Mesothelial cell of epicardium (in vitro differentiated cells): ENCODE data around the gene CCR7. TPM values are rescaled to one million over a fixed set of nuclear protein-coding genes. Genes with fewer than 3 reads are reported as not detected.

ENCODE experiments used
- DNase-seq, 2 experiments: peaks; one replicate each; pipeline ENCODE4 v3.0.0; 2021; ENCODE audit warnings: low spot score in 2 of 2; ENCODE audit not compliant: unreplicated experiment in 2 of 2
- H3K27ac Mint-ChIP-seq: 2 replicates; pipeline ENCODE4 v1.8.0; 2021; ENCODE audit warnings: mixed read lengths
- H3K27me3 Mint-ChIP-seq: 2 replicates; pipeline ENCODE4 v1.8.0; 2021; ENCODE audit warnings: low read depth, mixed read lengths
- H3K36me3 Mint-ChIP-seq: 2 replicates; pipeline ENCODE4 v1.8.0; 2021; ENCODE audit warnings: mixed read lengths
- H3K4me1 Mint-ChIP-seq: 2 replicates; pipeline ENCODE4 v1.8.0; 2021; ENCODE audit warnings: mixed read lengths
- H3K4me3 Mint-ChIP-seq: 2 replicates; pipeline ENCODE4 v1.8.0; 2021; ENCODE audit warnings: mild to moderate bottlenecking, moderate library complexity, mixed read lengths
- H3K9me3 Mint-ChIP-seq: 2 replicates; pipeline ENCODE4 v1.8.0; 2021; ENCODE audit warnings: mixed read lengths
- CTCF ChIP-seq: fragments of 200-600 bp; sonication (generic); IDR thresholded peaks from one replicate; pipeline ENCODE4 v1.5.0; 2021; ENCODE audit warnings: antibody characterized with exemption; ENCODE audit not compliant: unreplicated experiment
- total RNA-seq: library from RNA; stranded (reverse); gene quantifications from 3 replicates; pipeline ENCODE4 v1.2.1, GENCODE V29; 2021

The CCR7 gene
- total RNA-seq, 1 donor from 2014 or later = 0.09 TPM

GRCh38 chr17:40558300-40558889 is 6.9 kb downstream of the CCR7 start:
- peak in 1 of 2 experiments; percentile 35 for DNase-seq
- no peak for TF ChIP-seq CTCF
- Mint-ChIP-seq H3K9me3 (no peaks in the 10 kb centered on the region), H3K4me1 (peaks cover 36% of the 10 kb centered on the region), H3K27me3 (peaks cover 18% of the 10 kb centered on the region), H3K4me3 (no peak overlapping the region), H3K27ac (peak overlapping the region; percentile 68), H3K36me3 (no peaks in the 10 kb centered on the region)

DNA sequence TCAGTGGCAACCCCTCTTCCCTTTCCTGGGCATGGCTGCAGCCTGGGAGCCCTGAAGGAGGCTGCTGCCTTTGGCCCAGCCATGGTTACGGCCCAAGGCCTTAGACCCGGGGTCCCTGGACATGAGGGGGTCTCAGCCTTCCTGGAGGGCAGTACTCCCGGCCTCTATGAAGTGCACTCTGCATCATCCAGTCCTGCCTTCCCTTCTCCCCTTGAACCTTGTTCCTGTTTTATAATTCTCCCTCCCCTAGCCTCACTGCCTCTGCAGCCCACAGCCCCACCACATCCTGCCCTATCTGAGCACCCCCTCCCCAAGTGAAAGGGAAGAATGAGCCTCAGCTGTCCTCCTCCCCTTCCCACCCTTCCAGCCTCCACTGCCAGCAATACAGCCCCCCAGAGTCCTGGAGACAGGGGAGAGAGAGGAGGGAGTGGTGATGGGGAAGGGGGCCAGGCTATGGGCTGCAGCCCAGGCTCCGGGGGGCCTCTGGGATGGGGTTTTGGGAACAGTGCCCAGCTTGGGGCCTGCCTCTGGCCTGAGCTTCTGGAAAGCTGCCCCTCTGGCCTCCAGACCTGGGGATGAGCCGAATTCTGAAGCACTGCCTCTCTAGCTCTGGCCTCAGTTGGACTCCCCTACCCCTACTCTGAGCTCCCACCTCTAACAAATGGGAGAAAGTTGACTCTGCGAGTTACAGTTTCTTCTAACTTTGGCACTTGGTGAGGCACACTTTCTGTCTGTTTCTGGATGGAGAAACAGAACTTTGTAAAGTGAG is 7.6 kb downstream of the CCR7 start:
- Mint-ChIP-seq H3K27ac (peak overlapping the region; percentile 68), H3K9me3 (no peaks in the 10 kb centered on the region), H3K27me3 (peaks cover 12% of the 10 kb centered on the region), H3K36me3 (no peaks in the 10 kb centered on the region), H3K4me1 (peaks cover 37% of the 10 kb centered on the region), H3K4me3 (no peak overlapping the region)
- TF ChIP-seq CTCF = no peak
- DNase-seq = peak; percentile 12 to 29

DNA sequence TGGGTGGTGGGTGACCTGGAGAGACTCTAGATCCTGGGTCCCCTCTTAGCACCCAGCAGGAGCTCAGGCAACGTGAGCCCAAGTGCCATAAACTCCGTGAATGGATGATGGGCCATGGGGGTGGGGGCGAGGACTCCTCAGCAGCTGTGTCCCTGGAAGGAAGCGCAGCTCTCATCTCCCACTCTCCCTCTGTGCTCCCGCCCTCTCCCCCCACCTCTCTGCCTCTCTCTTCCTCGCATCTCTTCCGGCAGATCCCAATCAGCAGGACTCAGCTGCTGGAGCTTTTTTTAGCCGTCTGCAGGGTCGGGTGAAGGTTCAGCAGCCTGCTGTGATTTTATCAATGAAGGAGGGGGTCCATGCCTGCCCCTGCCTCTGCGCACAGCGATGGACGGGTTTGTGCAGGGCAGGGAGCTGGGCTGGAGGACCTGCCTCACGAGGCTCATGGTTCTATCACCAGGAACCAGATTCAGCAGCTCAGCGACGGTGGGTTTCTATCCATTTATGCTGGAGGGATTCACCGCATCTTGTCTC is 8.3 kb downstream of the CCR7 start:
- Mint-ChIP-seq H3K9me3 (no peaks in the 10 kb centered on the region), H3K27ac (peak overlapping the region; percentile 26), H3K36me3 (no peaks in the 10 kb centered on the region), H3K4me1 (peaks cover 39% of the 10 kb centered on the region), H3K4me3 (no peak overlapping the region), H3K27me3 (peaks cover 8% of the 10 kb centered on the region)
- DNase-seq = peak; percentile 19 to 33
- no peak for TF ChIP-seq CTCF

DNA sequence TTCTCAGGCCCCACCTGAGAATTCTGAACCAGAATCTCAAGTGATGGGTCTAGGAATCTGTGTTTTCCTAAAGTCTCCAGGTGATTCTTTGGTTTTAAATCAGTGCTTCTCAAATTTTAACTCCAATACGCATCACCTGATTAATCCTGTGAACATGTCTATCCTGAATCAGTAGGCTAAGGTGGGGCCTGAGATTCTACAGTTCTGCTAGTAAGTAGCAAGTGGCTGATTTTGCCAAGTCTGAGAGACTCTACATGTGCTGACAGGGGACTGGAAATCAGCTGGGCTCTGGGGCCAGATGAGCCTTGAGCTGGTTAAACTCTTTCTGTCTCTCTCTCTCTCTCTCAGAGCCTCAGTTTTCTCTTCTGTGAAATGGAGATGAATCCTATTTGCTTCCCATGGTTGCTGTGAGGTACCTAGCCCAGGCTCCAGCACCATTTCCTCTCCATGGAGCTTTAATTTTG is 9.0 kb downstream of the CCR7 start:
- H3K36me3 Mint-ChIP-seq = no peaks in the 10 kb centered on the region
- no peak overlapping the region for H3K27ac Mint-ChIP-seq
- H3K9me3 Mint-ChIP-seq = no peaks in the 10 kb centered on the region
- H3K4me3 Mint-ChIP-seq = no peak overlapping the region
- DNase-seq = peak in 1 of 2 experiments; percentile 20
- peaks cover 3% of the 10 kb centered on the region for H3K27me3 Mint-ChIP-seq
- H3K4me1 Mint-ChIP-seq = peaks cover 44% of the 10 kb centered on the region
- no peak for TF ChIP-seq CTCF

- no peaks in the 10 kb centered on the region for H3K9me3 Mint-ChIP-seq
- no peak overlapping the region for H3K4me3 Mint-ChIP-seq
- no peak overlapping the region for H3K27ac Mint-ChIP-seq
- no peak for TF ChIP-seq CTCF
- DNase-seq = peak; percentile 10 to 14
- H3K27me3 Mint-ChIP-seq = peaks cover 3% of the 10 kb centered on the region
- H3K36me3 Mint-ChIP-seq = no peaks in the 10 kb centered on the region
- peaks cover 49% of the 10 kb centered on the region for H3K4me1 Mint-ChIP-seq
These were observed 9.7 kb downstream of the CCR7 start for GRCh38 chr17:40555296-40556190.
